Neutrophil (primary cell): ENCODE data around the gene TRIP4.
A peak's percentile ranks its signal among the peaks of the same experiment; 100 is the strongest.

Experiments
- H3K27ac ChIP-seq: fragments of 200-600 bp; sonication (generic); 2 replicates; pipeline ENCODE4 v1.5.1; 2016; ENCODE audit warnings: mild to moderate bottlenecking, moderate library complexity
- H3K27me3 ChIP-seq: fragments of 200-600 bp; sonication (generic); 2 replicates; pipeline ENCODE4 v1.6.0; 2016; ENCODE audit warnings: mild to moderate bottlenecking
- H3K36me3 ChIP-seq: fragments of 200-600 bp; sonication (generic); 2 replicates; pipeline ENCODE4 v1.5.1; 2017
- H3K4me1 ChIP-seq, 2 experiments: fragments of 200-600 bp in 1 of 2; sonication (generic) in 1 of 2; 1 replicate in 1 of 2; 2 replicates in 1 of 2; pipeline versions ENCODE4 v1.5.1 to v1.6.1; 2013 to 2016; ENCODE audit warnings: low read depth in 1 of 2, low read length in 1 of 2, mild to moderate bottlenecking in 1 of 2, moderate library complexity in 1 of 2; ENCODE audit not compliant: control insufficient read depth in 1 of 2, insufficient read depth in 1 of 2
- H3K4me3 ChIP-seq, 2 experiments: fragments of 200-600 bp in 1 of 2; sonication (generic) in 1 of 2; 1 replicate in 1 of 2; 2 replicates in 1 of 2; pipeline ENCODE4 v1.5.1; 2013 to 2016; ENCODE audit warnings: low read depth in 1 of 2, low read length in 1 of 2, mild to moderate bottlenecking in 1 of 2, moderate library complexity in 1 of 2
- H3K9me3 ChIP-seq: fragments of 200-600 bp; sonication (generic); 2 replicates; pipeline ENCODE4 v1.5.1; 2016
- CTCF ChIP-seq: fragments of 200-600 bp; sonication (generic); IDR thresholded peaks from 2 replicates; pipeline ENCODE4 v1.5.1; 2016; ENCODE audit warnings: antibody characterized with exemption

The TRIP4 gene

DNA sequence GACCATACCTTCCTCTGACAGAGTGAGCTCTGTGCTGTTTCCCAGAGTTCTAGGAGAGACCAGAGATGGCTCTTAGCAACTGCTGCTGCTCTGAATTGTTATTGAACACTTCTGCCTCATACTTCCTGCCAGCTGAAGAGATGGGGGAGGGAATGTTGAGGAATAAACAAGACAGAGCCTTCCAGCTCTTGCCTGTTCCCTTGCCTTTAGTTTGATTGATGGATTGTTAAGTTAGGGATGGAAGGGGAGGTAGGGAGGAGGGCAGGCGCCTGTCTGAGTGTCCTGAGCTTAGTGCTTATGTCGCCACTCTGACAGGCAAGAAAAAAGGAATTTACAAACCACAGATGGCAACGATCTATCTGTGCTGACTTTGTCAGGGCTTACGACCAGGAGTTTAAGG, 115.6 kb downstream of the TRIP4 start:
- peaks cover 16 to 21% of the 10 kb centered on the region in 2 experiments for H3K4me1 ChIP-seq
- H3K4me3 ChIP-seq: no peak overlapping the region
- H3K27ac ChIP-seq: peak overlapping the region; percentile 51
- H3K36me3 ChIP-seq: peaks cover 16% of the 10 kb centered on the region
- TF ChIP-seq CTCF: no peak
- H3K9me3 ChIP-seq: no peaks in the 10 kb centered on the region
- H3K27me3 ChIP-seq: no peaks in the 10 kb centered on the region

DNA sequence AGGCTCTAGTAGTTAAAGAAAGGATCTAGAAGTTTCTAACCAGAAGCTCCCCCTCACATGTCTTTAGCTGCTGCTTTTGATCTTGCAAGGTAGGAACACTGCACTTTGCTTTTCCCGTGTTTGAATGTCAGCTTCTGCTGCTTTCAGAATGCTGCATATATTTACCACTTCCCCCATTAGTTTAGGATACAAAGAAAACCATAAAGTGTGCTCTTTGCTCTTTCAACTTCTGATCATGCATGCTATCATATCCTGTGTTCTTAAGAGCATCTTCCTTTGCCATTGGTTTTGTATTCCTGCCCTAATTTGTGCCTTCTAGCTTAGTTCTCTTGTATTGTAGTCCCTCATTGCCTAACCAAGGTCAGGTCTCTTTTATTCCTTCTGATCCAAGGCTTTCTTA, 116.0 kb downstream of the TRIP4 start:
- no peak for TF ChIP-seq CTCF
- H3K27ac ChIP-seq: peak overlapping the region; percentile 51
- H3K4me3 ChIP-seq: no peak overlapping the region
- H3K4me1 ChIP-seq: peaks cover 16 to 21% of the 10 kb centered on the region in 2 experiments
- no peaks in the 10 kb centered on the region for H3K27me3 ChIP-seq
- H3K36me3 ChIP-seq: peaks cover 16% of the 10 kb centered on the region
- no peaks in the 10 kb centered on the region for H3K9me3 ChIP-seq
